GM18507 (cell line): ENCODE data around the gene EIF4E3.

ENCODE experiments used
- DNase-seq: peaks from one replicate; pipeline ENCODE4 v3.0.0; 2011; ENCODE audit warnings: low read depth; ENCODE audit not compliant: insufficient read length; ENCODE audit errors: extremely low spot score
- FAIRE-seq: peaks from 2 replicates; lab custom pipeline; 2011; peaks lifted over from hg19 to GRCh38; lab: Jason Lieb, UNC

EIF4E3 gene

DNA sequence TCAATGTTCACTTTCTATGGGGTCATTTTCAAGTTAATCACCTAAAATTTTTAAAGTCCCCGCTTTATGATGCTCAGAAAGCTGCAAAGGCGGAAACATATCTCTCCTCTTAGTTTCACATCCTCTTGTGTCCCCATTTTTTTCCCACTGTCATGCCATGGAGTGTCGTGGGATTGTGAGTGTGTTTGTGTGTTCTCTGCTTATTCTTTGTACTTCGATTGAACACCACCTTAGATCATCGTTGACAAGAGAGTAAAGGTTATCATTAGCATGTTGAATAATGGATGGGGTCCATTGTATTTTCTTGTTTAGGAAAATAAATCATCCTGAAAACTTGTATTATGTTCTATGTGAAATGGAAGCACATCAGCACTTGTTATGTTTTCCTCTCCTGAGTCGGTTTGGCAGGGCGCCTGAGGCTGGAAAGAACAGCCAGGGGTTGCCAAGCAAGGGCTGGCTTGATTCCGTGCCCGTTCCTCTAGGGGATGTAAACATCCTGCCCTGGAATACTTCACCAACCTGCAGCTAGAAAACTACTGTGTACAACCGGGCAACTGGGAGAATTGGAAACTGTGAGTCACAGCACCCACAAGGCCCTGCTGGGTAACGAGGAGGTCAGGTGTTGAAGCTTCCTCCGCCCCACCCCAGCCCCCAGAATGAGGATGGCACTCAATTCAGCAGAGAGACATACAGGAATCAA lies 67.2 kb downstream of the EIF4E3 start:
- no peak for FAIRE-seq
- no peak for DNase-seq

DNA sequence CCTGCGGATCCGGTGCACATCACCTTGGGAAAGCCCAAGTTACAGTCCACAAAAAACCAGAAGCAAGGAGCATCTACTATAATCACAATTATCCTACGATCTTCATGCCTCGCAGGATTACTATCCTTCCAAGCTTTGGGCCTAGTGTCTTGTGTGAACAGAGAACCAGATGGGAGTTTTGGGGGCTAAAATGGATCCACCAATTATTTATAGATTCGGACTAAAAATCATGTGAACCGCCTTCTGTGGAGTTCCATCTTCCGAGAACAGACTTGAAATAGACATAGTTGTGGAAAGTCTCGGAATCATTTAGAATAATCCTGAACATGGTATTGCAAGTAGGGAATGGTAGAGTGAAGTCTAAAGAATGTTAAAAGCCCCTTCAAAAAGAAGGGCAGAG lies 70.1 kb downstream of the EIF4E3 start:
- no peak for DNase-seq
- no peak for FAIRE-seq

DNA sequence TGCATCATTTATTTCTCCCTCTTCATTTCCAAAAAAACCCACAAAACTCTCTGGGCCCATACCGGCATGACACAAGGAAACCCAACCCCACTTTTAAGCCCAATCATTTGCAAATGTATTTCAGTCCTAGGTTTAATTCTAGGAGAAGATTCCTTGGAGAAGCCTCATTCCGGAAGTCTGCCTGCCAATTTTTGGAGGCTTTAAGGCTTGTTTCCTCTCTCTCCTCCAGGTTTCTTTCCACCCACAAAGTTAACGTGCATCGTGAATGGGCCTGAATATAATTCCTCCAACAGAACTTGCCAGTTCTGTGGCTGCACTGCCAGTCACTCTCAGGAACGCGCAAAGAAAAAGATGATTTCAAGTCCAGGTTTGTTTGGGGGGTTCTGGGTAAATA lies 71.8 kb downstream of the EIF4E3 start:
- DNase-seq = no peak
- no peak for FAIRE-seq

DNA sequence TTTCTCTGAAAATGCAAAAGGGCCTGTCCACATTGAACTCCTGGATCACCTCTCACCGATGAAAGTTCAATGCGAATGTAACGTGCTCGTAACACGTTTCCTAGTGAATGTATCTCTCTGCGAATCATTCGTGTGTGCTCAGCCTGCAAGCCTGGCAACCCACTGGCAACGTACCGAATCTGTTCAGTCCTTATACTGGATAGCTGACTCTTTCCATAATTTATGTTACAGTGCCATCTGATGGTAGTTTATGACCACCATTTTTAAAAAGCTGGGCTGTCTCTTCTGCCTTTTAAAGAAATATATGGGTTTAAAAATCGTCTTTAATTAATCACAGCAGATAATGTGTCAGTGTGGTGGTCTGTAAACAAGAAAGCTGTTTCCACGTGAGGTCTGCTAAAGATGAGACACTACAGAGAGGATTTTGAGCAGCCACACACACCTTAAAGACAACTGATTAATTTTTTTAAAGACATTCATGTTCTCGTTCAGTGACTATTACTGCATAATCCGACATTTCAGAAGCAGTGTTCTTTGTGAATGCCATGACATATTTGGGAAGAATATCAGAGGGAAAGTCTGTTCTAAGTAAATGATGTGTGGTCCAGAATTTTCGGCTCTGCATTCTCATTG lies 72.3 kb downstream of the EIF4E3 start:
- FAIRE-seq (no peak), DNase-seq (no peak)

DNA sequence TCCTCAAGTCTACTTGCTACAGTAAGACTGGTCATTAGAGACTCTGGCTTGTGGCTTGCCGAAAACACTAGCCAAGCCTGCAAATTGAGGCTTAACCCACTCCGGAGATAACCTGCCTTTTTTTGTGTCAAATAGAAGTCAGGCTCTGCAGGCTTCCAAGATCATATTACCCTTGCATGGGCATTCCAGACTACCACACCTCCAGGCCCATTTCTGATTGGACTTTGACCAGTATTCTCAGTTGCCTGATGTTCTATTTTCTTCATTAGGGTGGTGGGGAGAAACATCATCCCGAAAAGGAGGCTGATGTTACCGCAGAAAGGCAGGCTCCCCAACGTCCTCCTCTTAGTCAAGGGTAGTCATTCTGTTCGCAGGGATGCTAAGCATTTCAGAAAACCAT lies 73.6 kb downstream of the EIF4E3 start:
- no peak for FAIRE-seq
- no peak for DNase-seq

DNA sequence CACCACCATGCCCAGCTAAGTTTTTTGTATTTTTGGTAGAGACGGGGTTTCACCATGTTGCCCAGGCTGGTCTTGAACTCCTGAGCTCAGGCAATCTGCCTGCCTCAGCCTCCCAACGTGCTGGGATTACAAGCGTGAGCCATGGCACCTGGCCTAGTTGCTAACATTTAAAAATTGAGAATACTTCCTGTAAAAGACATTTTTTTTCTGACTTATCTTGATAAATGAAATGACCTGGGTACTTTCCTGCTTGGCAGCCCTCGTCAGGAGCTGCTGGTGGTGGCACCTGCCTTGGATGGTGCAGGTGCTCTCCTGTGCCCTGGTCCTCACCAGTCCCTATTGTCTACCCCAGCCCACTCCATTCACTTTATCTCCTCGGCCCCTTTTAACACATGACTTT lies 74.8 kb downstream of the EIF4E3 start:
- DNase-seq = no peak
- FAIRE-seq = no peak

DNA sequence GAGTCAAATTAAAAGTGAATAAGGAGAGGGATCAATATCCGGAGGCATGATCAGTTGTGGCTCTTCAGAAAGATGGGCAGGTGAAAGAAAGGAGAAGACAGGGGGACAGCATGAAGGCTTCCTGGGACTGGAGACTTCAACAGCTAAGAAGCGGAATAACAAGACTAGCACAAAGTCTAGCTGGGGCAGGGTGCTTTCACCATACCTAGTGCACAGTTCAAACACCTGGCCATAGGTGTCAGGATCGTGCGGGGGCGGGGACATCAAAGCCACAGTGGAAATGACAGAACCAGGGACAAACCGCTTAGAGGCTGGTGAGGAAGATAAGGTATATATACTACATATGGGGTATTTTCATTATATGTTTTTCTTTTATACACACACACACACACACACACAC lies 75.4 kb downstream of the EIF4E3 start:
- FAIRE-seq (no peak), DNase-seq (no peak)

DNA sequence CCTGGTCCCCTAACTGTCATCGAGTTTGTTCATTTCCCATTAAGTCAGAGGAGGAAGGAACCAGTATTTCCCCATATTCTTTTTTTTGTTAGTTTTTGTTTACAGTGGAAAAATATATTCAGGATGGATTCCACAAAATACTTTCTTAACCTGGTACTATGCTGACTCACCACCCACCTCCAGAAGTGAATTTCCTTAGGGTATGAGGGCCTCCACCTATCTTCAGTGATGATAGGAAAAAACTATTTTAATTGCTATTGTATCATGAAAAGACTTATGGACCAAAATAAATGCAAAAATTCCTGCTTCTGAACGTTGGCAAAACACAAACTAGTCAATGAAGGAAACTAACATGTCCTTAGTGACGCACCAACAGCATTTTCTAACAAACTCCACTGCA lies 77.5 kb downstream of the EIF4E3 start:
- DNase-seq (no peak), FAIRE-seq (no peak)

DNA sequence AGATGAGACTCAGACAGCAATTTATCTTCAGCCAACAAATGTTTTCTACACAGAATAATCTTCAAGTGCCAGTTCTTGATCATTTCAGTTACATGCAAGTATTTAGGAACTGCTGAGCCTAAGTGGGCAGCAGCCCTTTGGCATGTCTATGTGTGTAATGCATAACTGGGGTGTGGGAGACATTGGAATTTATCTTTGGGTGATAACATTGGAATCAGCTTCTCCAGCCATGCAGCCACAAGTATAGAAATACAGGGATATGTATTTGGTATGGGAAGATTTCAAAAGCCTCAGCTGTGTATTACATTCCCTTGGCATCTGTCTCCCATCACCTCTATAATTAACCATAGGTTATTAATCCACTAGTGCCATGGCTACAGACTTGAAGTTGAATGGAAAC lies 78.2 kb downstream of the EIF4E3 start:
- FAIRE-seq = no peak
- DNase-seq = no peak

DNA sequence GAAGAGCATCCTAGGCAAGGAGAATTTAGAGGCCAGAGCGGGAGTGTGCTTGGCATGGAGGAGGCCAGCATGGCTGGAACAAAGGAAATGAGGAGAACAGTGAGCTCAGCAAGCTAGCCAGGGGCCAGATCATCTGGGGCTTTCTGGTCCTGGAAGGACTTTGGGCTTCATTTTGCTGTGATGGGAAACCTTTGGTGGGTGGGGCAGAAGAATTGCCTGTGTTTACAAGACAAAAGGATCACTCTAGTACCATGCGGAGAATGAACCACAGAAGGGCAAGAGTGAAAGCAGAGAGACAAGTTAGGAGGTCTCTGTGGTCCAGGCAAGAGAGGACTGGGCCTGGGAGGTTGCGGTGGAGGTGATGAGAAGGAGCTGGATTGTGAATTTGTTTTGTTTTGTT lies 80.1 kb downstream of the EIF4E3 start:
- FAIRE-seq (no peak), DNase-seq (no peak)

DNA sequence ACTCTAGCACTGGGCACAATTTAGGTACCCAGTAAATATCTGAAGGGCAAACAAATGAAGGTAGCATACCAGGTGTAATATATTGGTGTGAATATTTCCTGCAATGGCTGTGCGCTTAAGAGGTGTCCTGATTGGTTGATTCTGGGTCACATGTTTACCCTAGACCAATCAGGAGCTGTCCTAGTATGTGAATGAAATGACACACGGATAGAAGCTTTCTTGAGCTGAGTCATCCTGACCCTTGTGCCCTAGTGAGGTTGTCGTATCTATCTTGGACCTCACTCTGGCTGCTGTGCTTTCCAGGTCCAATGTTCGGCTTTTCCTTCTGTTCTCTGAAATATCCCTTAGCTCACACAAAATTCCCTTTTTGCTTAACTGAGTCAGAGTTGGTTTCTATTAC lies 83.5 kb downstream of the EIF4E3 start:
- DNase-seq (no peak), FAIRE-seq (no peak)

DNA sequence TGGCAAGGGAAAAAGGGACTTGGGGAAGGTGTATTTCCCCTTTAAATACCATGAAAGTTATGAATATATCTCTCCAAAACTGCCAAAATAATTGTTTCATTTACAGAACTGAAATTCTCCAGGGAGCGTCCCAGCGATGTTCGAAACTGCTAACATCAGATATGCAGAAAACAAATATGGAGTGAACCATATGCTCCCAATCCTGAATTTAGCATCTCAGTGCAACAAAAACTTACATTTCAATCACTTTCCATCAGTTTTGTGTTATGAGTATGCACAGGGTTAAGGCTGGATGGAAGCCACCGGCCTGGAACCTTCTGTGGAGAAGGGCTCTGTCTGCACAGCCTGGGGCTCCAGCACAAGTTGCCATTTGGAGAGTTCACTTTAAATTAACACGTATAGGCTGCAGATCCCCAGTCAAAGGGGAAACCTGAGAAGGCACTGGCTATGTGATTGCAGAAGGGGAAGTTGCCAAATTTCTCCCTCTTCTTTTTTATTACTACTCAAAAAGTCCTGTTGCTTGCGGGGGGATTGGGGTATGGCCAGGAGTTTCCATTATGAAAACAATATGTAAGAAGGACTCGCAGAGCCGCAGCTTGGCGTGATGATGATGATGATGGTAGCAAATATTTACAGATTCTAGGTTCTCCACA lies 84.7 kb downstream of the EIF4E3 start:
- no peak for FAIRE-seq
- DNase-seq = no peak

DNA sequence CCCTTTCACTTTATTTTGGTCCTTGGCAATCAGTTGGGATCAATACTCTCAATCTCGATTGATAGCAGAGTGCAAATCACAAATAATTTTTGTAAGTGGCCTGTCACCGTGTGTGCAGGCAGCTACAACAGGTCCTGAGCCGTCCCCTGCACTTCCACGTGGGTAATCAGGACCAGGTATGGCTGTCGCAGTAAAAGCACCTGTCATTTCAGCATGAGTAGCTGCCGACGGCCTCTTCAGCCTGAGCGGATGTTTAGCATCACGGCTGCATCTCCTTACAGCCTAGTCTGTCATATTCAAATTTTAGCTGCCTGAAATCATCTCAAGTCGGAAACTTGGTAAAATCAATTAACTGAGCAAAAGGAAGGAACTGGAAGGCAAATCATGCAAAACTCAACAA lies 88.7 kb downstream of the EIF4E3 start:
- no peak for DNase-seq
- no peak for FAIRE-seq

DNA sequence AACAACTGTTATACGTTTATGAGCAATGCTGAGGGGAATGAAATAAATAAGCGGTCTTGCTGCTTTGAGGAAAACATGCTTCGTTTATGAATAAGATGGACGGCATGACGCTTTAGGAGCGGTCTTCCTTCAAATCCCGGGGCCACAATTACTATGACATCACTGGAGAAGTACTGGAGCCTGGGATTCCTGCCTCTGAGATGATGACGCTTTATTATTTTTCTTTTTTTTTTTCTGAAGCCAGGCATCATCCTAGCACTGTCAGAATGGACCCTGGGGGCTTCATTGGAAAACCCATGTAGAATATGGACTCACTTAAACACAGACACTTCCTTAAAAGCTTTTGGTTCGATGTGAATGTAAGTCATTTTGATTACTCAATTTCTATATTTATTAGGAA lies 89.2 kb downstream of the EIF4E3 start:
- DNase-seq (no peak), FAIRE-seq (no peak)

DNA sequence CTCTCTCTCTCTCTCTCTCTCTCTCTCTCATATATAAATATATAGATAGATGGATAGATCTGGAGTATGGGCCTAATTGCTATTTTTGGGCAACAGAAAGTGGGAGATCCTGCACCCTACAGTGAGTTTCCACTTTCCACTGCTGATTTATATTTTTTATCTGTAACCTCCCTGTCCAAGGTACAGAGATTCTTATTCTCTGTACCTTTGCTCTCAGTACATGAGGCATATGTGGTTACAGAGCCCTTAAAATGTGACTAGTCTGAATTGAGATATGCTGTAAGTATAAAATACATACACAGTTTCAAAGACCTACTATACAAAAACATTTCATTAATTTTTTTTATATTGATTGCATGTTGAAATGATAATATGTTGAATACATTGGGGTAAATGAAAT lies 90.5 kb downstream of the EIF4E3 start:
- DNase-seq (no peak), FAIRE-seq (no peak)

DNA sequence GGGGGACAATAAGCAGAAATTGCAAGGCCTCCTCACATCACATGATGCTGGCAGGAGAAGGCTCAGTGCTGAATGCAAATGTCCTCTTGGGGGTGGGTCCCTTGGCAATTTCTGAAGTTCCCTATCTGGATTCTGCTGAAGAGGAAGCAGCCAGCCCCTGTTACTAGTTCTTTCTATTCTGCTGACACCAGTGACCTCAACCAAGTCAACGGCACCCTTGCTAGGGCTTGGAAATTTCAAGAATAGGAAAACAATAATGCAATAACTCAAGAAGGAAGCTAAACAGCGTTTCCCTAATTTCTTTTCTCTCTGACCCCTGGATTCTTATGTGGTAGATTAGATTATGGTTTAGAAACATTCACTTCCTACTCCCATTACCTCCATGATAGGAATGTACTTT lies 95.5 kb downstream of the EIF4E3 start:
- FAIRE-seq (no peak), DNase-seq (no peak)

DNA sequence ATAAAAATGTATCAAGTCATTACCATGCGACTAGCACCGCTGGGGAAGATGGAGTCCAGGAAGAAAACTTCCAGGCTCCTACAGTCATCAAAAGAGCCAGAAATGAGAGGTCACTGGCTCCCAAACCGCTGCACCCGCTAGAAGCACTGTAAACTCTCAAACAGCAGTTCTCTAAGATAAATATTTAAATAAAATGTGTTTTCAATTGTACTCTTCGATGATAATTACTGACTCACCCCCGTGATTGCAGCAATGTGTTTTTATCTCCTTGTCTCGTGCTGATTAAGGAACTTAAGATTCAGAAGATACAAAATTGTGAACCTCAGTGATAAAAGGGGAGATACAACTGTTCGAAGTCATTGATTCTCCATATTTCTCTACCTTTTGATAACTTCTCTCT lies 95.9 kb downstream of the EIF4E3 start:
- no peak for FAIRE-seq

DNA sequence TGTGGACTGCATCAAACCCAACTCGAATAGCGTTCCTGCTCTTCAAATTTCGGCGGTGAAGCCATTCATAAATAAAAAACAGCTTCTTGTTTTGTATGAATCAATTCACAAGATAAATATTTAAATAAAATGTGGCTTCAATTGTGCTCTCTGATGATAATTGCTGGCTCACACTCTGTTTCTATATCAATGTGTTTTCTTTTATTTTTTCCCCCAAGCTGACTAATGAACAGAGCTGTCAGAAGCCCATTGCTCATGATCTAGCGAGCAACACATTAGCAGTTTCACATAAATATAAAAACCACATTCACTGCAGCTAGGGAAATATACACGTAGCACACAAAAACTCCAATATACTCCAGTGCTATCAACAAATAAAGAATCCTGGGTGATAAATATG lies 96.7 kb downstream of the EIF4E3 start:
- DNase-seq (no peak), FAIRE-seq (no peak)

More for the DNA sequence above, 95.9 kb downstream of the EIF4E3 start:
- DNase-seq = no peak

DNA sequence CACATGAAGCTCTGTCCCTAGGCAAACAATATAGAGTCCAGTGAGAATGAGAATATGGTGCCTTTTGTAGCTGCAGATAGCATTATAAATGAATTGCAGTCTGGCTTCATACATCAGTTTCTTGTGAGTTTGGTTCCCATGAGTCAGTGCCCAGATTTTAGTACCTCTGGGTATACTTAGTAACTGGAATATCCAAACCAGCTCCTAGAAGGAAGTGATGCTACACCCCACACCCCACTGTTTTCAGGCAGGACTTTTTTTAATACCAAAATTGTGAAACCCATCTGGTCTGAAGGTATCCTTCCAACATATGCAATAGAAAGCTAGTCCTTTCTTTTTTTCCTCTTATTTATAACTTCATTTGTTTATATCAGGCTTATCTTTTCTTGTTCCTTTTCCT lies 99.5 kb downstream of the EIF4E3 start:
- FAIRE-seq (no peak), DNase-seq (no peak)
